GM12872 (cell line): Measurements from ENCODE around the gene CRY2.

Experiments used
- TF ChIP-seq, protein P1 (sequence below): IDR thresholded peaks from 3 replicates; pipeline ENCODE4 v1.5.1; 2011; ENCODE audit warnings: low read depth, mild to moderate bottlenecking, low read length, moderate library complexity; ENCODE audit not compliant: insufficient read depth

The CRY2 gene

DNA sequence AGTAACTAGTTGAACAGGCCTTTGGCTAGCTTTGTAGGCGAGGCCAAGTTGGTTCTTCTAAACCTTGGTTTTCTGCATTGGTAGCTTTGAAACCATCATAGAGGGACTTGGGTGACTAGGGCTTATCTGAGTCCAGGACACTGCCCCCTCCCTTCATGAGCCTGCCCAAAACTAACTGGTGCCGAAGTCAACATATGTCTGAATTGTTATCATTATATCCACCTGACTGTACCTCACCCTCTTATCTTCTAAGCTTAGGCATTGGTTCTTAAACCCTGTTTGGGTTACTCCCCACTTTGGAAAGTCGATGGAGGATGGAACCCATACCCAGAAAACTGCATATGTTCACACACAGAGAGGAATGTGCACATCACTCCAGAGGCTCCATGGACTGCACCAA, 30.6 kb downstream of the CRY2 start:
- TF ChIP-seq, protein P1, sequence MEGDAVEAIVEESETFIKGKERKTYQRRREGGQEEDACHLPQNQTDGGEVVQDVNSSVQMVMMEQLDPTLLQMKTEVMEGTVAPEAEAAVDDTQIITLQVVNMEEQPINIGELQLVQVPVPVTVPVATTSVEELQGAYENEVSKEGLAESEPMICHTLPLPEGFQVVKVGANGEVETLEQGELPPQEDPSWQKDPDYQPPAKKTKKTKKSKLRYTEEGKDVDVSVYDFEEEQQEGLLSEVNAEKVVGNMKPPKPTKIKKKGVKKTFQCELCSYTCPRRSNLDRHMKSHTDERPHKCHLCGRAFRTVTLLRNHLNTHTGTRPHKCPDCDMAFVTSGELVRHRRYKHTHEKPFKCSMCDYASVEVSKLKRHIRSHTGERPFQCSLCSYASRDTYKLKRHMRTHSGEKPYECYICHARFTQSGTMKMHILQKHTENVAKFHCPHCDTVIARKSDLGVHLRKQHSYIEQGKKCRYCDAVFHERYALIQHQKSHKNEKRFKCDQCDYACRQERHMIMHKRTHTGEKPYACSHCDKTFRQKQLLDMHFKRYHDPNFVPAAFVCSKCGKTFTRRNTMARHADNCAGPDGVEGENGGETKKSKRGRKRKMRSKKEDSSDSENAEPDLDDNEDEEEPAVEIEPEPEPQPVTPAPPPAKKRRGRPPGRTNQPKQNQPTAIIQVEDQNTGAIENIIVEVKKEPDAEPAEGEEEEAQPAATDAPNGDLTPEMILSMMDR, result no peak

DNA sequence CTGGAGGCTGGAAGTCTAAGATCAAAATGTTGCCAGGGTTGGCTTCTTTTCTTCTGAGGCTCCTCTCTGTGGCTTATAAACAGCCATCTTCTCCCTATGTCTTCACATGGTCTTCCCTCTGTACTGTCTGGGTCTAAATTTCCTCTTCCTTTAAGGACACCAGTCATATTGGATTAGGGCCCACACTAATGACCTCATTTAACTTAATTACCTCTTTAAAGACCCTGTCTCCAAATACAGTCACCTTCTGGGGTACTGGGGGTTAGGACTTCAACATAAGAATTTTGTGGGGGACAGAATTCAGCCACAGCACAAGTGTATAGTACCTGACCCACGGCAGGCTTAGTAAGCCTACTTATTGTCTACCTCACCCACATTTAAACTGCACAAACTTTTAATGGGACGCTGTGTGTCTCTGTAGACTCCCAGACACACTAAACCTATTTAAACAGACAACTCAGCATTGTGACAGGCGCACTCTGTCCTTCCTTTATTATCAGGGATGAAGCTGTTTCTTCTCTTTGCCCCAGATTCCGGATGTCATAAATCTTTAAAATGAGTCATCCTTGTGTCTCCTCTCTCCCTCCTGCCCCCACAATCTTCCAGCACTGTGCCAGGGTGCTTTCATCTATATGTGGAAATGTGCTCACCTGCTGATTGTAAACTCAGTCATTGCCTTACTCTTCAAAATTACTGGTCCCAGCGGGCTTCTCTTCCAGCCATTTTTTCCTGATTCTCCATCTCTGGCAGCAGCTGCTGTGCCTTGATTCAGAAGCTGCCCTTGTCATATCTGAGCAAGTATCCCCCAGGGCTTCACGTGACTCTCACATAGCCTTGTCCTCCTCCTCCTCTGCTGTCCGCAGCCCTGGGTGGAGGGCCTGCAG, 32.8 kb downstream of the CRY2 start:
- TF ChIP-seq, protein P1, result no peak

DNA sequence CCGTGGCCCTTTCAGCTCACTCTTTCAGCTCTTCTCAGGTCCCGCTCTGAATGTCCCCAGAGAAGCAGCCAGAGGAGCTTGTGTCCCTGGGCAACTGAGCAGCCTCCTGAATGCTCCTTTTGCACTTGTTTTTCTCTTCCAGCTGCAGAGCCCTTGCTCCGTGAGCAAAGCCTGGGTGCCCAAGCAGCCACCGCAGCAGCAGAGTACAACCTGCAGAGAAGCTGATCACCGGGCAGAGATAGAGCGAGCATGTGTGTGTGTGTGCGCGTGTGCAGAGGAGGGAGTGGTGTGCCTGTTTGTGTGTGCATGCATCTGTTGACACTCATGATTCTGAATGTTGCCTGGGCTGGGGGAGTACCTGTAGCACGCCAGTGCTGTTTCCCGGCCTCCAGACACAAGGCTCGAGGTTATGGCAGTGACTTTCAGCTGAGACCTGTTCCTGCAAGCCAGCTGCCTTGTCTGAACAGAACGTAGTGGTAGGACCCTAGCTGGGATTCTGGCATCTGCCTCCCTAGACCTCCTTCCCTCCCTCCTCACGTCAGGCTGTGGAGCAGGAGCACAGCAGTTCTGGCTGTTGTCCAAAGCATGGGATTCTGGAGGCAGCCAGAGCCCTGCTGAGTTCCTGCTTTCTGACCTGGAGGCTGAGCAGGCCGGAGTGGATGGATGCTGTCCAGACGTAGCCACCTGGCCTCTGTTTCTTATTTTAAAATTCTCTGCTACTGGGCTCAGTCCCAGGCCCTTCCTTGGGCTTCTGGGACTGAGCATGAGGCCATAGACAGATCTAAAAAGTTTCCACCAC, 33.7 kb downstream of the CRY2 start:
- TF ChIP-seq, protein P1, result no peak

DNA sequence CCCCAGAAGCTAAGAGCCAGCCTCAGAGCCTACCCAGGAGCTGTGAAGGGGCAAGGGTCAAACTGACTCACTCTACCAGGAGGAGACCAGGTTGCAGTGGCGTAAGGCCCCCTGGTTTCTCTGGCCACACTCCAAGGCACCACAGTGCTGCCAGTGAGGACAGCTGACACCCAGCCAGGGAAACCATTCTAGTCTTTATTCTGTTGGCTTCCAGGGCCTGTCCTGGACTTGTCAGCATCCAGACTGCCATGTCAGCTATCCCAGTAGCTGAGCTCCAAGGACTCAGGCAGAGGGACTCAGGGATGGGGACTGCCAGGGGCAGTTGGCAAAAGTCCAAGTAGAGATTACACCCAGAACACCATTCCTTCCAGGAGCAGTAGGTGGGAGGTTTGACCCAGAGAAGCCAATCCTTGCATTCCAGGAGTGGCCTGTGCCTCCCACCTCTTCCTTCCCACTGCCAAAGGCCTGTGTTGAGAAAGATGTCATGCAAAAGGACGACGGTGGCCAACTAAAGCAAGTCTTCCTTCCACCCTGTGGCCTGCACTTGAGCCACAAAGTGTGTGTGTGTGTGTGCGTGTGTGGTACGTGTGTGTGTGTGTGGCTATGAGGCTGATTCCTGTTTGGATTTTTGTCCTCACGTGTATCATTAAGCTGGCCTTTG, 34.6 kb downstream of the CRY2 start:
- TF ChIP-seq, protein P1, result no peak

DNA sequence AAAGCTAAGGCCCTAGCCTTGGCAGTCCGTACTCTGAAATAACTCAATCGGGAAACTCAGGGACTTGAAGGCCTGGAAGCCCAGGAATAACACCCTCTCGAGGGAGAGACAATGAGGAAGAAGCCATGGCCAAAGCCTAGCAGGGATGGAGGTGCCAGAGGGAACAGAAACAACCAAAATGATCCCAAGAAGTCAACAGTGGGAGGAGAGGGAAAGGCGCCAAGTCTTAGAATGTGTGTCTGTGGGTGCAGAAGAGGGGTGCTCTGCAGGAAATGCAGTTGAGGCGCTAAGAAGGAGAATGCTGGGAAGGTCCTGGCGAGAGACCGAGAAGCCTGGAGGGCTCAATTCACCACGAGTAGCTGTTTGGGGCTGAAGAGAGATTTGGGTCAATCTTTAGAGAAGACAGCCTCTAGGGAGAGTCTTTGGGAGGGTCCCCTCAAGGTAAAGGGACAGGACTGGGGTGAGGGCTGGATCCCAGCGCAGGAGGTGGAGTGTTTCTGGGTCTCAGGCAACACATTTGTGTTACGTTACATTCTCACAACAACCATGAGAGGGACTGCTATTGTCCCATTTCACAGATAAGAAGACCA, 37.4 kb downstream of the CRY2 start:
- TF ChIP-seq, protein P1, result no peak

DNA sequence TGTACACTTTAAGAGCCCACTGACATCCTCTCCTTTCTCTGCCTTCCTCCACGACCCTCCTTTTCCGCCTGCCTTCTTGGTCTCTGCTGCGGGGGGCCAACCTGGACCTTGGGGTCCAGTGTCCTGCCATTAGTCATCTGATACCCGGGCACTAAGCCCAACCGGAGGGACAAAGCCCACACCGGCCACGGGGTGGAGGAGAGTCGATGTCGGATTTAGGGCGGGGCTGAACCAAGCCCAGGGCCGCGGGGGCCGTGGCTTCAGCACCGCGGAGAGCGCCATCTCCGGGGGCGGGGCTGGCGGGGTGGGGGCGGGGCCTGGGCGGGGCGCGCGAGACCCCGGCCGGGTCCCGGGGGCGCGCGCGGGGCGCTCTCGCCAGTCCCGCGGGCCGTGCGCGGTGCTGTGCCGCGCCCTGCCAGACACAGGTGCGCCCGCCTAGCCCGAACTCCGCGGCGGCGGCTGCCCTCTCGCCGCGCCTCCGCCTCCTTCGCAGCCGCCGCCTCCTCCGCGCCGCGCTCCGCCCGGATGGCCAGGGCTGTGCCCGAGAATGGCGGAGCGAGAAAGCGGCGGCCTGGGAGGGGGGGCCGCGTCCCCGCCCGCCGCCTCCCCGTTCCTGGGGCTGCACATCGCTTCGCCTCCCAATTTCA, 38.1 kb downstream of the CRY2 start, which contains the start of gene MAPK8IP1:
Gene MAPK8IP1 (plus strand): TSS at position 378 of the 647 bp plus-strand sequence. CDS start 170 bp downstream, at position 548.
- TF ChIP-seq, protein P1, result no peak
